GM12801 (cell line): ENCODE measurements around the gene ESR1.

Experiments
- CTCF ChIP-seq: IDR thresholded peaks from one replicate; pipeline ENCODE4 v1.5.1; 2011; ENCODE audit warnings: control low read depth; ENCODE audit not compliant: insufficient read length; ENCODE audit errors: extremely low read depth

The ESR1 gene

DNA sequence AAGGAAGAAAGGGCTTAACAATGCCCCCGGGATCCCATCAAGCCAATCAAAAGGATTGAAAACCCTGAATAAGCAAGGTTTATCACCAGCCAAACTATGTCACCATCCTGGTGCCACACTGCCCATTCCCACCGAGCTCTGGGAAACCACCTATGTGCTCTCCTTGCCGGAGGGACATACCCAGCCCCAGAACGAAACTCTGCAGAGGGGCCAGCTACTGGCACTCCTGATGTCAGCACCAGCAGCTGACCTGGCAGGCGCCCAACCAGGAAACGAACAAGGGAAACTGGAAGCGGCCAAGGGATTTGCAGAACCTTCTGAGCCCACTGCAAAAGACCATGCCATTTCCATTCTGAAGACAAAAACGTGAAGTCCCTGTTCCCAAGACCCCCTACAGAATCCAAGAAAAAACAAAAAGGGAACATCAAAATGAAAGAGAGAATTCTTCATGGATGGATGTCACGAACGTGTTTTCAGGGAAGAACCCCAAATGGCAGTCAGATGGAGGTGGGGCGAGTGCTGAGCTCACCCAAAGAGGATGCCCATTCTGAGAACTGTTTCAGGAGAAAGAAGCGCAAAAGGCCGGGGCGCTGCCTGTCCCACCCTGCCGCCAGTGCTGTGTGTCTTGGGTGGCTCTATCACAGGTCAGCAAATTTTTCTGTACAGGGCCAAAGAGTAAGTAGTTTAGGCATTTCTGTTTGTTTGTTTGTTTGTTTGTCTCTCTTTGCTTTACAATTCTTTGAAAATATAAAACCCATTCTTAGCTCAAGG, 305.2 kb downstream of the ESR1 start:
- TF ChIP-seq CTCF: no peak

DNA sequence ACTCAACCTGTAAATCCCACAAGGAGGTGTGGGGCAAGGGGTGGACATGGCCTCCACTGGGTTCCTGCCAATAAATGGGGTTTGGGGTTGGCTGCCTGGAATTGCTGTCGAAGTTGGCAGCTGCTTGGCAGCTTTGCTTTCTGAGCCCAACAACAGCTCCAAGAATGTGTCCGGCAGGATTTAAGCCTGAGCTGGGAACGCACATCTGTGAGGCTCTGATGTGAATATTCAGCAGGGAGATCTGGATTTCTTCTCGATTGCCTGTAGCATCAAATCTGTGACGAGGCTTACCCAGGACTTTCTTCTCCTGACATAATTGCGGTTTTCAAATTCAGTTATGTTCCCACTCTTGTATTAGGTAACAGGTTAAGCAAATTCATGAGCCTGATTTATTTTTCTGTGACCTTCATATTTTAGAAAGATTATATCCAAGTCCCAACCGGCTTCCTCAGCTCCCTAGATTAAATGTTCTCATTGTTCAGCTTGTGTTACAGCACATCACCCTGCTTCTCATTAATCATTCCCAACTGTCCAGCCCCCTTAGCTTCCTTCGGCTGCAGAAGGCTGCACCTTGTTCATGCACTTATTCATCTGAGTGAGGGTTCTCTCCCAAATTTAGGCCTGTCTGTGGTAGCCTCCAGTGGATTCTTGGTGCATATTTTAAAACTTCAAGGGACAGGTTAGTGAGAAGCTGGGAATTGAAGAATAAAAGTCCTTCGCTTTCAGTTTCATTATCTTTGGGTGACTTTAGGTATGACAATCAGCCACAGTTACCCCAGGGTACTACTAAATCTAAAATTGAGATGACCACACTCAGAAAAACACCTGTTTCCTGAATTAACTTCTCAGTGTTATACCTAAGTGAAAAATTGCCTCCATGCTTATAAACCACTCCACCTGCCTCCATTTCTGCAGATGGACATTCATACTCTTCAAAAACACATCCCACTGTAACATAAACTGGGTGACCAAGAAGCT, 310.0 kb downstream of the ESR1 start:
- TF ChIP-seq CTCF: no peak

DNA sequence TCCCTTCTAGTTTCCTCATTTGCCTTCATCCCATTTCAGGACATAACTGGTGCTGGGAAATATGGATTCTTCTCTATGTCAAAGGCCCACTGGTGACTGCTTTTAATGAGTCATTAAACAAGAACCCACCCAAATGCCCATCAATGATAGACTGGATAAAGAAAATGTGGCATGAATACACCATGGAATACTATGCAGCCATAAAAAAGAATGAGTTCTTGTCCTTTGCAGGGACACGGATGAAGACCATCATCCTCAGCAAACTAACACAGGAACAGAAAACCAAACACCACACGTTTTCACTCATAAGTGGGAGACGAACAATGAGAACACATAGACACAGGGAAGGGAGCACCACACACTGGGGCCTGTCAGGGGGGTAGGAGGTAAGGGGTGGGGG, 310.7 kb downstream of the ESR1 start:
- TF ChIP-seq CTCF: no peak

DNA sequence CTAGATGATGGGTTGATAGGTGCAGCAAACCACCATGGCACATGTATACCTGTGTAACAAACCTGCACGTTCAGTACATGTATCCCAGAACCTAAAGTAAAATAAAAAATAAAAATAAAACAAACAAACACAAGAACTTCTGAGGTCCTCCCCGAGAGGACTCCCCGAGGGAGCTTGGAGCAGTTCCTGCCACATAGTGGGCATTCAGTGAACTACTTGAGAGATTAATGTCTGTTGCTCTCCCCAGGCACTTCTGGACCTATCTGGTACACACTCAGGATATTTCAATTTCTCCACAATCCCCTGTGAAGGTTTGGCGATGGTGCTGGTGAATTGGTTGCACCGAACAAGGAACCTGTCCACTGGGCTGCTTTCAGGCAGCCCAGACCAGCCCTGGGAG, 311.2 kb downstream of the ESR1 start:
- no peak for TF ChIP-seq CTCF

- no peak for TF ChIP-seq CTCF
Measured at GRCh38 chr6:152119831-152120230, 312.3 kb downstream of the ESR1 start.

DNA sequence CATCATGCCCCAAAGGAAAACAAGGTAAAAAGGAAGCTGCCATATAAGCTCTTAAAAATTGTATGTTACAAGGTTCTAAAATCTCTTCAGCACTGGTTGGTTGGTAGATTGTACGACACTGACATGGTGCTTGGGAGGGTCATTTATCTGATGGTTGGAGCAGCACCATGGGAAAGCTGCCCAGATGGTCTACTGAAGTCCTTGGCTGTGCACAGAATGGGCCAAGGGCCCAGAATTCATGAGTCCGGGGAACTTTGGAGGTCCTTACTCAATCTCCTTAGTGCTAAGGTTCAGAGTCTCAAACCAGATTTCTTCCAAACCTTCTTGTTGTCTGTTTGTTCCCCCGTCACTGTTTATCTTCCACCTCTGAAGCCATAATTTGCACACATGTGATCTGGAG, 314.4 kb downstream of the ESR1 start:
- TF ChIP-seq CTCF: no peak

- no peak for TF ChIP-seq CTCF
Measured at GRCh38 chr6:152122434-152122833, 315.0 kb downstream of the ESR1 start.
